ENCODE data around the gene ARID5B.

DNA sequence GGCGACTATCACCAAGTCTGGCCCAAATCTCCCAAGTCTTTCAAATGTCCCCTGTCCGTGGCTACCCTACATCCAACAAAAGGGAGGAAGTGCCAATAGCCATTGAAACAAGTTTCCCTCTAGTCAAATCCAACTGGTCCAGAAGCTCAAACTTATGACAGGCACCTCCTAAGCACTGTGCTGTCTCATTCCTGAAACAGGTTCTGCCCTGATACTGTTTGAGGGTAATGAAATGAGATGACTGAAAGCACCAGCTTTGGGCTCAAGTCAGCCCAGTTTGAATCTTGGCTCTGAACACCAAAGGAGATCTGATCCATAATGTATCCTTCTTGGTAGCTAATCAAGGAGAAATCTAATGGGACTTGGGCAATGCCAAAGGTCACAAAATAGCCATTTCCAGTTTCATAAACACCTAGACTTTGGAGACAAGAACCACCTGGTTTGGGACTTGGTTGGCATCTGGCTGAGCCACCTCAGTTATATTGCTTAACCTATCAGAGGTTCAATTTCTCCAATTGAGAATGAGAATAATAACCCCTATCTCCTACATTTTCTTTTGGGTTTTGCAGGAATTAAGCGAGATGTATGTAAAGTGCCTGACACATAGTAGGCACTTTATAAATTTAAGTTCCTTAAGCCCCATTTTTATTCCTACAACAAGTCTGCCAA lies 34.7 kb upstream of the ARID5B start:
- TF ChIP-seq, protein P1, sequence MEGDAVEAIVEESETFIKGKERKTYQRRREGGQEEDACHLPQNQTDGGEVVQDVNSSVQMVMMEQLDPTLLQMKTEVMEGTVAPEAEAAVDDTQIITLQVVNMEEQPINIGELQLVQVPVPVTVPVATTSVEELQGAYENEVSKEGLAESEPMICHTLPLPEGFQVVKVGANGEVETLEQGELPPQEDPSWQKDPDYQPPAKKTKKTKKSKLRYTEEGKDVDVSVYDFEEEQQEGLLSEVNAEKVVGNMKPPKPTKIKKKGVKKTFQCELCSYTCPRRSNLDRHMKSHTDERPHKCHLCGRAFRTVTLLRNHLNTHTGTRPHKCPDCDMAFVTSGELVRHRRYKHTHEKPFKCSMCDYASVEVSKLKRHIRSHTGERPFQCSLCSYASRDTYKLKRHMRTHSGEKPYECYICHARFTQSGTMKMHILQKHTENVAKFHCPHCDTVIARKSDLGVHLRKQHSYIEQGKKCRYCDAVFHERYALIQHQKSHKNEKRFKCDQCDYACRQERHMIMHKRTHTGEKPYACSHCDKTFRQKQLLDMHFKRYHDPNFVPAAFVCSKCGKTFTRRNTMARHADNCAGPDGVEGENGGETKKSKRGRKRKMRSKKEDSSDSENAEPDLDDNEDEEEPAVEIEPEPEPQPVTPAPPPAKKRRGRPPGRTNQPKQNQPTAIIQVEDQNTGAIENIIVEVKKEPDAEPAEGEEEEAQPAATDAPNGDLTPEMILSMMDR (IDR thresholded peaks at IDR 0.05) = no peak
- no peak for TF ChIP-seq POLR2A (IDR thresholded peaks at IDR 0.05)
